ENCODE results near the gene SPECC1L. TPM values are rescaled to one million over a fixed set of nuclear protein-coding genes. Genes with fewer than 3 reads are reported as not detected.
"Not testable (repeated sequence)": the region's sequence is repeated elsewhere in the genome, so short reads cannot be mapped to it uniquely, and the experiment has no call there.

The SPECC1L gene
- total RNA-seq, 5 donors from 2014 or later (not counting 1 experiment from before 2014, with no cell fraction given), result 45.3 to 64.0 (median 54.5) TPM

DNA sequence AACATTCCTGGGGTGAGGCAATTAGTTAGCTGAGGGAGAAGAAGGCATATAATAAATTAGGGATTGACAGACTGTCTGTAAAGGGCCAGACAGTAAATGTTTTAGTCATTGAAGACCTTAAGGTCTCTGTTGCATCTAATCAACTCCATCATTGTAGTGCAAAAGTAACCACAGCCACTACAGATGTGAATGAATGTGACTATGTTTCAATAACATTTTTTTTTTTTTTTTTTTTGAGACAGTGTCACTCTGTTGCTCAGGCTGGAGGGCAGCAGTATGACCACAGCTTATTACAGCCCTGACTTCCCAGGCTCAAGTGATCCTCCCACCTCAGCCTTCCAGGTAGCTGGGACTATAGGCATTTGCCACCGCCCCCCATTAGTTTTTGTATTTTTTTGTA, 9.7 kb downstream of the SPECC1L start:
- POLR2A ChIA-PET, result interaction anchor here in 1 of 2 donors (0.7 kb wide), 1 partner anchor 203 kb away, joined by 7 read pairs; no protein-coding TSS in a partner anchor
- H3K4me3 ChIP-seq (ENCODE audit: control insufficient read depth in 1 of 2, extremely low read depth in 1 of 2, low read length in 1 of 2); H3K27ac Mint-ChIP-seq; H3K27me3 Mint-ChIP-seq; H3K4me3 Mint-ChIP-seq; H3K27ac ChIP-seq (ENCODE audit: low read length); H3K9me3 ChIP-seq; CTCF ChIA-PET; H3K36me3 ChIP-seq (ENCODE audit: control insufficient read depth in 2 of 2, extremely low read depth in 1 of 2, insufficient read depth in 1 of 2, low read length in 1 of 2); H3K27me3 ChIP-seq (replicated peaks in 1 of 2; ENCODE audit: control insufficient read depth in 2 of 2, extremely low read depth in 1 of 2, insufficient read depth in 2 of 2, low read length in 1 of 2); ATAC-seq (replicated peaks in 1 of 4); H3K9me3 Mint-ChIP-seq; DNase-seq: not testable (repeated sequence)
- peaks cover 58 to 61% (median 60%) of the 10 kb centered on the region in 3 donors for H3K4me1 Mint-ChIP-seq
- peaks cover 12% of the 10 kb centered on the region in 2 experiments for H3K4me1 ChIP-seq (ENCODE audit: control insufficient read depth in 1 of 2, extremely low read depth in 1 of 2, insufficient read depth in 2 of 2, low read length in 2 of 2)
- peaks cover 16% of the 10 kb centered on the region for H3K36me3 Mint-ChIP-seq
- no CpG with 5 or more reads among the region's 1 CpG for WGBS (ENCODE audit: insufficient coverage)

DNA sequence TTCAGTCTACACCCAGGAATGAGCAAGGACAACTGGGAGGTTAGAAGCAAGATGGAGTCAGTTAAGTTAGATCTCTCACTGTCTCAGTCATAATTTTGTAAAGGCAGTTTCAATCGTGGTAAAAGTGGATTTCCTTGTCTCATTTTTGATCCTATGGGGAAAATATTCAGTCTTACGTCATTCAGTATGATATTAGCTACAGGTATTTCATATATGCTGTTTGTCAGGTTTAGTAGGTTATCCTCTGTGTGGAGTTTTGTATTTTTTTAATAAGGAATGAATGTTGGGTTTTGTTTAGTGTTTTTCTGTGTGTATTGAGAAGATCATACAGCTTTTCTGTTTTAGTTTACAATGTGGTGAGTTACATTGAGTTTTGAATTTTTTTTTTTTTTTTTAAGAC, 11.8 kb downstream of the SPECC1L start:
- ChIA-PET POLR2A (no interaction called here), CTCF (interaction anchor here in 1 of 2 donors (0.5 kb wide), 1 partner anchor 270 kb away, joined by 4 read pairs; no protein-coding TSS in a partner anchor)
- Histone ChIP-seq H3K36me3 (ENCODE audit: control insufficient read depth in 2 of 2, extremely low read depth in 1 of 2, insufficient read depth in 1 of 2, low read length in 1 of 2) (no peaks in the 10 kb centered on the region), H3K9me3 (no peaks in the 10 kb centered on the region), H3K27ac (ENCODE audit: low read length) (no peak overlapping the region), H3K4me3 (ENCODE audit: control insufficient read depth in 1 of 2, extremely low read depth in 1 of 2, low read length in 1 of 2) (no peak overlapping the region), H3K27me3 (replicated peaks in 1 of 2; ENCODE audit: control insufficient read depth in 2 of 2, extremely low read depth in 1 of 2, insufficient read depth in 2 of 2, low read length in 1 of 2) (no peaks in the 10 kb centered on the region), H3K4me1 (ENCODE audit: control insufficient read depth in 1 of 2, extremely low read depth in 1 of 2, insufficient read depth in 2 of 2, low read length in 2 of 2) (peaks cover 17 to 19% of the 10 kb centered on the region in 2 experiments)
- Mint-ChIP-seq H3K4me3 (no peak overlapping the region), H3K9me3 (no peaks in the 10 kb centered on the region), H3K36me3 (peaks cover 12% of the 10 kb centered on the region), H3K4me1 (peaks cover 63 to 66% (median 64%) of the 10 kb centered on the region in 3 donors), H3K27ac (no peak overlapping the region), H3K27me3 (no peaks in the 10 kb centered on the region)
- DNase-seq (no peak), ATAC-seq (replicated peaks in 1 of 4) (no peak)
- WGBS (ENCODE audit: insufficient coverage), result 100% methylated on average over 2 of the region's 2 CpGs

DNA sequence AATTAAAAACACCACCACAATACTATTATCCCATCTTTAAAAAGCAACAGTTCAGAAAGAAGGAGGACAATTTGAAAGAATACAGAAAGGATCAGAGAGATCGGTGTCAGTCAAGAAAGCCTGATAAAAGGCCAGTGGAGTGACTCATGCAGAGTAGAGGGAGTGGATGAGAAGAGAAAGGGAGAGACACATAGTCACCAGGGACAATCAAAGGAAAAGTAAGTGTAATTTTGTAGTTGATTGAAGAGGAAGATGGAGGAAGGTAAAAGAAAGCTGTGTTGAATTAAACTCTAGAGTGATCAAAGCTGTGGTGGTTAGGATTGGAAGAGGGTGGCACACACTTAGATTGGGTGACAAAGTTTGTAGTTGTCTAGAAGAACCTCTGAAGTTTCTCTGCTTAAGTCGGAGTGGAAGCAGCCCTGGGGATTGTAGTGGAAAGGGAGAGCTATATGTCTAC, 14.1 kb downstream of the SPECC1L start:
- Histone ChIP-seq H3K4me1 (ENCODE audit: control insufficient read depth in 1 of 2, extremely low read depth in 1 of 2, insufficient read depth in 2 of 2, low read length in 2 of 2) (peaks cover 19% of the 10 kb centered on the region in 2 experiments), H3K27ac (ENCODE audit: low read length) (no peak overlapping the region), H3K4me3 (ENCODE audit: control insufficient read depth in 1 of 2, extremely low read depth in 1 of 2, low read length in 1 of 2) (no peak overlapping the region), H3K36me3 (ENCODE audit: control insufficient read depth in 2 of 2, extremely low read depth in 1 of 2, insufficient read depth in 1 of 2, low read length in 1 of 2) (no peaks in the 10 kb centered on the region), H3K9me3 (no peaks in the 10 kb centered on the region), H3K27me3 (replicated peaks in 1 of 2; ENCODE audit: control insufficient read depth in 2 of 2, extremely low read depth in 1 of 2, insufficient read depth in 2 of 2, low read length in 1 of 2) (no peaks in the 10 kb centered on the region)
- ATAC-seq (replicated peaks in 1 of 4) (peak; percentile 65 to 84 (median 76)), DNase-seq (no peak)
- peaks cover 13% of the 10 kb centered on the region for H3K36me3 Mint-ChIP-seq
- no peaks in the 10 kb centered on the region for H3K9me3 Mint-ChIP-seq
- H3K27ac Mint-ChIP-seq, result peak overlapping the region; percentile 57 to 77
- no peaks in the 10 kb centered on the region for H3K27me3 Mint-ChIP-seq
- peaks cover 63 to 65% (median 63%) of the 10 kb centered on the region in 3 donors for H3K4me1 Mint-ChIP-seq
- H3K4me3 Mint-ChIP-seq, result peak overlapping the region in 2 of 3 donors; percentile 0 to 37
- POLR2A ChIA-PET, result interaction anchor here in 1 of 2 donors (0.6 kb wide), 1 partner anchor 132 kb away, joined by 3 read pairs; no protein-coding TSS in a partner anchor
- CTCF ChIA-PET, result interaction anchor here in 1 of 2 donors (0.6 to 1.0 kb wide), 2 partner anchors 14 to 174 kb away, joined by 4 read pairs; partner anchors contain the start of gene SPECC1L
- WGBS (ENCODE audit: insufficient coverage), result 15% methylated on average over 2 of the region's 2 CpGs

DNA sequence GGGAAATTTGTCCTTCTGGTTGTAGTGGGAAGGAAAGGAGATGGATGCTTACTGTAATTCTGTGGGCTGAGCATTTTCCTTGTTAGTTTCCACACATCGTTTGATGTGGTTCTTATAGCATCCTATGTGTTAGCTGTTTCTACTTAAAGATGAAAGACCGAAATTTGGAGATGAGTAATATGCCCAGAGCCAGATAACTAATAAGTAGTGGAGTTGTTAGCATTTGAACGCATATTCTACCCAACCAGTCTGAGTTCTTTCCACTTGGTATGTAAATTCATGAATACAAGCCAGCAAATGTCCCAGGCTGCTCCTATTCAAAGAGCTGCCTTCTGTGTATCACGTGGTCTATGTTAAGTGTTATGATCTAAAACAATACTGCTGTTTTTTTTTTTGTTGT, 14.6 kb downstream of the SPECC1L start:
- no peak overlapping the region for H3K27ac ChIP-seq (ENCODE audit: low read length)
- DNase-seq (peak in 1 of 35 experiments; percentile 34), ATAC-seq (replicated peaks in 1 of 4) (peak; percentile 48 to 79 (median 73))
- no peaks in the 10 kb centered on the region for H3K27me3 ChIP-seq (replicated peaks in 1 of 2; ENCODE audit: control insufficient read depth in 2 of 2, extremely low read depth in 1 of 2, insufficient read depth in 2 of 2, low read length in 1 of 2)
- Mint-ChIP-seq H3K4me1 (peaks cover 63 to 67% (median 65%) of the 10 kb centered on the region in 3 donors), H3K9me3 (no peaks in the 10 kb centered on the region), H3K36me3 (peaks cover 13% of the 10 kb centered on the region), H3K27me3 (no peaks in the 10 kb centered on the region), H3K4me3 (peak overlapping the region in 2 of 3 donors; percentile 25 to 37), H3K27ac (peak overlapping the region; percentile 57 to 77)
- peaks cover 19 to 21% of the 10 kb centered on the region in 2 experiments for H3K4me1 ChIP-seq (ENCODE audit: control insufficient read depth in 1 of 2, extremely low read depth in 1 of 2, insufficient read depth in 2 of 2, low read length in 2 of 2)
- ChIA-PET POLR2A (interaction anchor here (0.6 to 0.7 kb wide), 2 partner anchors 15 to 132 kb away, joined by 3 to 4 read pairs; partner anchors contain the start of gene SPECC1L (in 1 of the 2)), CTCF (interaction anchor here in 1 of 2 donors (0.6 to 1.0 kb wide), 2 partner anchors 15 to 174 kb away, joined by 4 read pairs; partner anchors contain the start of gene SPECC1L)
- 0% methylated on average over 1 of the region's 4 CpGs for WGBS (ENCODE audit: insufficient coverage)
- H3K4me3 ChIP-seq (ENCODE audit: control insufficient read depth in 1 of 2, extremely low read depth in 1 of 2, low read length in 1 of 2), result no peak overlapping the region
- H3K9me3 ChIP-seq, result no peaks in the 10 kb centered on the region
- no peaks in the 10 kb centered on the region for H3K36me3 ChIP-seq (ENCODE audit: control insufficient read depth in 2 of 2, extremely low read depth in 1 of 2, insufficient read depth in 1 of 2, low read length in 1 of 2)

DNA sequence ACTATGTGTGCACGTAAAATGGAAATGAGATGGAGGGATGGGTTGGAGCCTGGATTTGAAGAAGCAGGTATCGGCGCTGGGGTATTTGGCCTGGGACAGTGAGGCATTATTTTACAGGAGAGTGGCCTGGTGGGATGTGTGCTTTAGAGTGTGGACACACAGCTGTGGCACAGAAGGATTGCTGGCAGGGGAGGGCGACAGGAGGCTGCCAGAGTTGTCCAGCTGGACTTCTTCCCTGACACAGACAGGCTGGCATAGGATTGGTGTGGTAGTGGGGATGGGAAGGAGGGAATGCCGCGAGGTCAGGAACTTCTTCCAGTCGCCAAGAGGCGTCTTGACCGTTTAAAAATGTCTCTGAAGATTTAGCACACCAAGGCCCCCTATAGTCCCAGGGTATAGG, 16.6 kb downstream of the SPECC1L start:
- peaks cover 57 to 67% (median 66%) of the 10 kb centered on the region in 3 donors for H3K4me1 Mint-ChIP-seq

DNA sequence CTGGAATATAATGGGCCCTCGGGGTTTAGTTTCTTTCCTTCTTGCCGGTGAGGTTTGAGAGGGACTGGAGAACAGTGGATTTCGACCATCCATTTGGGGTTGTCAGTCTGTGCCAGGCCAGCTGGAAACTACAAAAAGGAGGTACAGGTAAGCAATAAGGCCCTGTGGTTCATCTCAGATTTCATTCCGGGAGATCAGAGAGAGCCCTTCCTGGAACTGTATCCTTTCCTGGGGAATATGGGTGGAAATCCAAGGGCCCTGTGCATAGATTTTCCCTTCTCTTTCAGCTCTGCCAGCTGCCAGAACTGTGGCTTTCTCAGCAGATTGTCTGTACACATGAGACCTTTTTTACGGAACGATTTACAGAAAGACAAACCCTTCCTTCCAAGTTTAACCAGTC, 17.2 kb downstream of the SPECC1L start:
- ATAC-seq (replicated peaks in 1 of 4); H3K36me3 ChIP-seq (ENCODE audit: control insufficient read depth in 2 of 2, extremely low read depth in 1 of 2, insufficient read depth in 1 of 2, low read length in 1 of 2); DNase-seq; H3K27ac ChIP-seq (ENCODE audit: low read length); H3K27me3 Mint-ChIP-seq; H3K27ac Mint-ChIP-seq; H3K4me3 Mint-ChIP-seq; POLR2A ChIA-PET; H3K4me3 ChIP-seq (ENCODE audit: control insufficient read depth in 1 of 2, extremely low read depth in 1 of 2, low read length in 1 of 2); H3K36me3 Mint-ChIP-seq; CTCF ChIA-PET; H3K27me3 ChIP-seq (replicated peaks in 1 of 2; ENCODE audit: control insufficient read depth in 2 of 2, extremely low read depth in 1 of 2, insufficient read depth in 2 of 2, low read length in 1 of 2); H3K9me3 Mint-ChIP-seq; H3K9me3 ChIP-seq: not testable (repeated sequence)
- H3K4me1 ChIP-seq (ENCODE audit: control insufficient read depth in 1 of 2, extremely low read depth in 1 of 2, insufficient read depth in 2 of 2, low read length in 2 of 2), result peaks cover 18 to 19% of the 10 kb centered on the region in 2 experiments
- WGBS (ENCODE audit: insufficient coverage), result 100% methylated on average over 1 of the region's 6 CpGs
- H3K4me1 Mint-ChIP-seq, result peaks cover 57 to 63% (median 62%) of the 10 kb centered on the region in 3 donors

More for the DNA sequence above, 16.6 kb downstream of the SPECC1L start:
- CTCF ChIA-PET; H3K9me3 Mint-ChIP-seq; DNase-seq; H3K27me3 ChIP-seq (replicated peaks in 1 of 2; ENCODE audit: control insufficient read depth in 2 of 2, extremely low read depth in 1 of 2, insufficient read depth in 2 of 2, low read length in 1 of 2); H3K4me3 ChIP-seq (ENCODE audit: control insufficient read depth in 1 of 2, extremely low read depth in 1 of 2, low read length in 1 of 2); H3K27ac Mint-ChIP-seq; ATAC-seq (replicated peaks in 1 of 4); H3K36me3 Mint-ChIP-seq; H3K27ac ChIP-seq (ENCODE audit: low read length); H3K36me3 ChIP-seq (ENCODE audit: control insufficient read depth in 2 of 2, extremely low read depth in 1 of 2, insufficient read depth in 1 of 2, low read length in 1 of 2); POLR2A ChIA-PET; H3K9me3 ChIP-seq; H3K4me3 Mint-ChIP-seq; H3K27me3 Mint-ChIP-seq: not testable (repeated sequence)
- H3K4me1 ChIP-seq (ENCODE audit: control insufficient read depth in 1 of 2, extremely low read depth in 1 of 2, insufficient read depth in 2 of 2, low read length in 2 of 2), result peaks cover 18 to 19% of the 10 kb centered on the region in 2 experiments
- WGBS (ENCODE audit: insufficient coverage), result no CpG with 5 or more reads among the region's 9 CpGs
